Duodenal mucosa (tissue), 2 donors: ENCODE data around the gene CPEB3.

Experiments
- H3K27ac ChIP-seq: one replicate; pipeline ENCODE4 v1.7.0; 2013; ENCODE audit warnings: low read depth, low read length
- H3K27me3 ChIP-seq, 2 donors: one replicate each; pipeline ENCODE4 v1.7.0; 2013; ENCODE audit warnings: low read length in 2 of 2, control low read depth in 1 of 2; ENCODE audit not compliant: insufficient read depth in 2 of 2, control insufficient read depth in 1 of 2
- H3K36me3 ChIP-seq, 2 donors: one replicate each; pipeline ENCODE4 v1.7.0; 2013; ENCODE audit warnings: low read length in 2 of 2, control low read depth in 1 of 2; ENCODE audit not compliant: insufficient read depth in 2 of 2, control insufficient read depth in 1 of 2
- H3K4me1 ChIP-seq, 2 donors: one replicate each; pipeline ENCODE4 v1.7.0; 2013; ENCODE audit warnings: low read length in 2 of 2, control low read depth in 1 of 2; ENCODE audit not compliant: insufficient read depth in 2 of 2, control insufficient read depth in 1 of 2
- H3K4me3 ChIP-seq, 2 donors: one replicate each; pipeline ENCODE4 v1.7.0; 2013; ENCODE audit warnings: low read length in 2 of 2, low read depth in 1 of 2
- H3K9ac ChIP-seq, 2 donors: one replicate each; pipeline ENCODE4 v1.7.0; 2013; ENCODE audit warnings: low read length in 2 of 2, low read depth in 1 of 2
- H3K9me3 ChIP-seq, 2 donors: one replicate each; pipeline ENCODE4 v1.7.0; 2013; ENCODE audit warnings: low read length in 2 of 2, control low read depth in 1 of 2; ENCODE audit not compliant: control insufficient read depth in 1 of 2

The CPEB3 gene

DNA sequence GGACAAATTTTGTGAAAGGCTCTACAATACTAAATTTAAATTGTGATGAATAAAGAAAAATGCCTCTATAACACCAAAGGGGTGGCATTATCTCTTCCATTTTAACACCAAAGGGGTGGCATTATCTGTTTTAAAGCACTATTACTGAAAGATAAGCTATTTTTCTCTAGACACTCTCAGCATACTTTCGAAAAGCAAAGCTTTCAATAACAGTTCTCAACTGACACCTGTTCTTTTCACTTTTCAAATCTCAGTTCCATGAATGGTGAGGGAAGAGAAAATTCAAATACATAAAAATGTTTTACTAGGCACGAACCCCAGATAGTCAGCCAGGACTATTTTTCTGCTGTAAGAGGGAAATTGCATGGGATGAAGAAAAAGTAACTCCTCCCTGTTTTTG is 103.8 kb downstream of the CPEB3 start:
- no peak overlapping the region for H3K27ac ChIP-seq
- H3K9me3 ChIP-seq, result no peaks in the 10 kb centered on the region
- H3K36me3 ChIP-seq, result peaks cover 0 to 4% of the 10 kb centered on the region in 2 donors

DNA sequence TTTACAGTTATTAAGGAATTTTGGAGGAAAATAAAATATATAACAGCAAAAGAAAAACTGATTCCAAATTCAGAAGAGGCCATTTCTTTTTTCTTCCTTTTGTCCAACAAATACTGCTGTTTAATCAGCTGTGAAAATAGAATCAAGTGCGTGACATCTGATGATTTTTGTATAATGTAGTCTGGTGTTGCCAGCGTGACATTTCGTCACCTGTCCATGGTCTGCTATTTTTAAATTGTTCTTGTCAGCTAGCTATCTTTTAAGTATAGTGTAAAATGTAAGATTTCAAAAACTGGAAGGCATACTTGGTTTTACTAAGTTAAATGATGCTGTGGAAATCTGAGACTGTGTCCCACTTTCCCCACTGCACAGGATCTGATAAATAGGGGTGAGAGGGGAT is 105.9 kb downstream of the CPEB3 start:
- Histone ChIP-seq H3K9ac (no peak overlapping the region), H3K27ac (no peak overlapping the region), H3K36me3 (peaks cover 0 to 4% of the 10 kb centered on the region in 2 donors), H3K4me1 (no peaks in the 10 kb centered on the region), H3K4me3 (no peak overlapping the region), H3K27me3 (no peaks in the 10 kb centered on the region), H3K9me3 (no peaks in the 10 kb centered on the region)

More for the DNA sequence above, 103.8 kb downstream of the CPEB3 start:
- Histone ChIP-seq H3K4me3 (no peak overlapping the region), H3K9ac (no peak overlapping the region), H3K27me3 (no peaks in the 10 kb centered on the region), H3K4me1 (no peaks in the 10 kb centered on the region)

DNA sequence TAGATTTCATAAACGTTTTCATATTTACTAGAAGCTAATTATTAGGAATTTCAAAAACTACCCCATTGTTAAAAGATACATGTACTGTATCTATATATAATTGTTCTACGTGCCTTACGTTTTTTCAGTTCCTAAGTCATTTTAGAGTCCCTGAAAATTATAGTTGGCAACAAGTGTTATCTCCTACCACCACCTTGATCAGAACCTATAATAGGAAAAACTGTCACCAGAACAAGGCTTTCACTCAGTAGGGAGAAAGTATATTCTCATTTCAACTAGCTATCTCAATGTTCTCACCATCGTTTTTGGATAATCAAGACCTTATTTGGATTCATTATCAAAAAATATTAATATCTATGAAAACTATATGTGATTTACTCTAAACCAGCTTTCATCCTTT is 107.7 kb downstream of the CPEB3 start:
- Histone ChIP-seq H3K9me3 (no peaks in the 10 kb centered on the region), H3K4me3 (no peak overlapping the region), H3K4me1 (no peaks in the 10 kb centered on the region), H3K27ac (no peak overlapping the region), H3K9ac (no peak overlapping the region), H3K27me3 (no peaks in the 10 kb centered on the region), H3K36me3 (peaks cover 0 to 4% of the 10 kb centered on the region in 2 donors)

DNA sequence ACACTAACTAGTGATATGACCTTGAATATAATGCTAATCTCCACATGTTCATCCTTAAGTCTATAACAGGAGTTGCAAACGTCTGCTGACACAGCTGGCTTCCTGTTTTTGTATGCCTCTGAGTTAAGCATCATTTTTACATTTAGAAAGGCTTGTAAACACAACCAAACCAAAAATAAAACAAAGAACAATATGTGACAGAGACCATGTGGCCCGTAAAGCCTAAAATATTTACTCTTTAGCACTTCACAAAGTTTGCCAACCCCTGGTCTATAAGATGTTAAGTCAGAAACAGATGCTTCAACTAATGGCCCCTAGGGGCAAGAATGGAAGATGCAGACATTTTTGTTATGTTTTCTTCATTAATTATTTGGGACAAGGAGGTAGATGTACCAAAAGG is 109.3 kb downstream of the CPEB3 start:
- Histone ChIP-seq H3K27me3 (no peaks in the 10 kb centered on the region), H3K9me3 (no peaks in the 10 kb centered on the region), H3K9ac (no peak overlapping the region), H3K4me1 (no peaks in the 10 kb centered on the region), H3K27ac (no peak overlapping the region), H3K4me3 (no peak overlapping the region), H3K36me3 (no peaks in the 10 kb centered on the region)

DNA sequence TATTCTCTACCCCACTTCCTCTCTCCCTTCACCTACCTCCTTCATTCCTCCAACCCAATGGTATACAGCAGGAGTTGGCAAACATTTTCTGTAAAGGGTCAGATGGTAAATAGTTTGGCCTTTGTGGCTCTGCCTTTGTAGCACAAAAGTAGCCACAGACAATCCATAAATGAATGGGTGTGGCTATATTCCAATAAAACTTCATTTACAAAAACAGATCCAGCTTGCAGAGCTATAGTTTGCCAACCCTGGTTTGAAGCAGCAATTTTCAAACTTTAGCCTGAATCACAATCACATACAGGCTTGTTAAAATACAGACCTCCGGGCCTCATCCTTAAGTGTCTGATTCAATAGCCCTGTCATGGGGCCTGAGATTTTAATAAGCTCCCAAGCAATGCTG is 110.5 kb downstream of the CPEB3 start:
- Histone ChIP-seq H3K27ac (no peak overlapping the region), H3K9me3 (no peaks in the 10 kb centered on the region), H3K27me3 (no peaks in the 10 kb centered on the region), H3K36me3 (peaks cover 0 to 2% of the 10 kb centered on the region in 2 donors), H3K4me1 (no peaks in the 10 kb centered on the region), H3K4me3 (no peak overlapping the region), H3K9ac (no peak overlapping the region)

DNA sequence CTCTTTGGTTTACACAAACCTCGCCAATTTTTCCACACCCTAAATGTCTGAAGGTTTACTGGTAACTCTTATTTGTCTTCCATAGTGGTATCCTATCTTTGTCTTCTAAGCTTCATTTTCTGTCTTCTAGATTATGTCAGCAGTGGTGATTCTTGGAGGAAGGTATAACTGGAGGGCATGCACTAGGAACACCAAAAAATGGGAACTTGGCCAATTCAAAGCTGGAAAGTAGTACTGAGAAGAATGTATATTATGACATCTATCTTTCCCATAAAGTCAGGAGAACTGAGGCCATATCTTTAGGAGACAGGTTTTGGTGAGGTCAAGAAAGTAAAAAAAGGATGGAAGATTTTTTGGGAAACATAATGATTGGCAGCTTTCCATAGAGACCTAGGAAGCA is 113.3 kb downstream of the CPEB3 start:
- H3K36me3 ChIP-seq, result peaks cover 0 to 2% of the 10 kb centered on the region in 2 donors
- no peak overlapping the region for H3K27ac ChIP-seq
- H3K4me3 ChIP-seq, result no peak overlapping the region
- no peaks in the 10 kb centered on the region for H3K4me1 ChIP-seq
- H3K9ac ChIP-seq, result no peak overlapping the region
- H3K27me3 ChIP-seq, result no peaks in the 10 kb centered on the region
- no peaks in the 10 kb centered on the region for H3K9me3 ChIP-seq

DNA sequence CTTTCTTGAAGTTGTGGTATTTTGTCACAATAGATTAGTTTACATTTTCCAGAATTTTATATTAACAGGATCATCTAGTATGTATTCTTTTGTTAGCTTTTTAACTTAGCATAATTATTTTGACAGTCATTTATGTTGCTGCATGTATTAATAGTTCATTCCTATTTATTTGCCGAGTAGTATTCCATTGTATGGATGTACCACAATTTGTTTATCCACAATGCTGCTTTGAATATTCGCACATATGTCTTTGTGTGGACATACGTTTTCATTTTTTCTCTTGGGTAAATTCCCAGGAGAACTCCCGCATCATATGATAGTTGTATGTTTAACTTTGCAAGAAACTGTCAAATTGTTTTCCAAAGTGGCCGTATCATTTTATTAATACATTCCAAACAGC is 115.7 kb downstream of the CPEB3 start:
- no peak overlapping the region for H3K9ac ChIP-seq
- no peak overlapping the region for H3K27ac ChIP-seq
- no peak overlapping the region for H3K4me3 ChIP-seq
- no peaks in the 10 kb centered on the region for H3K27me3 ChIP-seq
- H3K36me3 ChIP-seq, result peaks cover 0 to 2% of the 10 kb centered on the region in 2 donors
- no peaks in the 10 kb centered on the region for H3K9me3 ChIP-seq
- no peaks in the 10 kb centered on the region for H3K4me1 ChIP-seq

DNA sequence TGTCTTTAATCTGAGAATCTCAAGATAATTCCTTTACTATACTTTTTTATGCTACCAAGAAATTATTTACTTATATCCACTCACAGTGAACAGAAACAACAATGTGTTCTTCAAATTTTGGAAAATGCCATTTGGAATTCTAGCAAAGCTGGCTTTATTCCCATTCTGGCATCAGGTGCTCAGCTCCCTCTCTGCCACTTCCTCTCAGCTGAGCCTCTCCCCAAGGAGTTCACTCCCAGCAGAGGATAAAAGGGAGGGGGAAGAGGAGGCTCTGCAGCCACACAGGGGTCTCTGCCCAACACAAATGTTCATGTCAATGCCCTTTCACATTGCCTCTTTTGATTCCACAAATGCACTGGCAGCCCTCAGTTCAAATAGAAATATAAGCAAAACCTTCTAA is 116.9 kb downstream of the CPEB3 start:
- Histone ChIP-seq H3K27me3 (no peaks in the 10 kb centered on the region), H3K27ac (no peak overlapping the region), H3K4me3 (no peak overlapping the region), H3K9ac (no peak overlapping the region), H3K9me3 (no peaks in the 10 kb centered on the region), H3K36me3 (peaks cover 0 to 6% of the 10 kb centered on the region in 2 donors), H3K4me1 (no peaks in the 10 kb centered on the region)

DNA sequence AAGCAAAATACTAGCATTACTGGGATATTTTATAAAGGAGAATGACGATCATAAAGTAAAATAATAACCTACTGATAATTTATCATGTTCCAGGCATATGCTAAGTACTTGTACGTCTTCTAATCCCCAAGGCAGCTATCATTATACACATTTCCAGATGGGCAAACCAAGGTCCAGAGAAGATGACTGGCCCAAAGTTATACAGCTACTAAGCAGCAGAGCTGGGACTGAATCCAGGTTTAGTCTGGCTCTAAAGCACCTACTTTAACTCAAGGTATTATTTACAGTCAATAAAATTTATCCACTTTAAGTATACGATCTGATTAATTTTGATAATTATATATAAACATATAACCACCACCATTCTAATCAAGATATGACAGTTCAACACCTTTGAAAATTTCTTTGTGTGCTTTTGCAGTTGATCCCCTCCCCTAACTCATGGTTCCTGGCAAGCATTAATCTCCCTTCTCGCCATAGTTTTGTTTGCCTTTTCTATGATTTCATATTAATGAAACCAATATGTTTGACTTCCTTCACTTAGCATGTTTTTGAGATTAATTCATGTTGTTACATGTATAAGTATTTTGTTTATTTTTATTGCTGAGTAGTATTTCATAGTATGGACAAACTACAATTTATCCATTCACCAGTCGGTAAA is 126.7 kb downstream of the CPEB3 start:
- Histone ChIP-seq H3K27me3 (no peaks in the 10 kb centered on the region), H3K9me3 (peaks cover 8 to 10% of the 10 kb centered on the region in 2 donors), H3K9ac (no peak overlapping the region), H3K4me1 (no peaks in the 10 kb centered on the region), H3K4me3 (no peak overlapping the region), H3K36me3 (peaks cover 0 to 8% of the 10 kb centered on the region in 2 donors), H3K27ac (no peak overlapping the region)

DNA sequence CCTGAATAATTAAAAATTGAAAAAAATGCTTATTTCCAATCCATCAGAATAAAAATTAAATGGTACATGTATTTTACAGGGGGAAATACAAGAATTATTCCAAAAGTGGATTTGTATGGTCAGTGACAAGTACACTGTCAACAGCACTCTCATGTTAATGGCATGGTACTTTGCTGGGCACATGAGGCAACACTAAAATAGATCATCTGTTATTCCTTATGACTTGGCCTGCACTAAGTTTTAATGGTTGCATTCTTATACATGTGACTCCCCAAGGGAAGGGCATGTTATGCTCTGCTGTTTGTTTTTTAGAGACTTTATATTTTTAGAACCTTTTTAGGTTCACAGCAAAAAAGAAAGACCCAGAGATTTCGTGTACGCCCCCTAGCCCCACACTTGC is 128.3 kb downstream of the CPEB3 start:
- H3K36me3 ChIP-seq, result peaks cover 0 to 8% of the 10 kb centered on the region in 2 donors
- H3K27ac ChIP-seq, result no peak overlapping the region
- peaks cover 8 to 10% of the 10 kb centered on the region in 2 donors for H3K9me3 ChIP-seq
- H3K27me3 ChIP-seq, result no peaks in the 10 kb centered on the region
- no peak overlapping the region for H3K4me3 ChIP-seq
- H3K4me1 ChIP-seq, result no peaks in the 10 kb centered on the region
- H3K9ac ChIP-seq, result no peak overlapping the region
